Measurements from ENCODE around the gene ZNF556.
"Not testable (repeated sequence)": the region's sequence is repeated elsewhere in the genome, so short reads cannot be mapped to it uniquely, and the experiment has no call there.

ZNF556 gene

DNA sequence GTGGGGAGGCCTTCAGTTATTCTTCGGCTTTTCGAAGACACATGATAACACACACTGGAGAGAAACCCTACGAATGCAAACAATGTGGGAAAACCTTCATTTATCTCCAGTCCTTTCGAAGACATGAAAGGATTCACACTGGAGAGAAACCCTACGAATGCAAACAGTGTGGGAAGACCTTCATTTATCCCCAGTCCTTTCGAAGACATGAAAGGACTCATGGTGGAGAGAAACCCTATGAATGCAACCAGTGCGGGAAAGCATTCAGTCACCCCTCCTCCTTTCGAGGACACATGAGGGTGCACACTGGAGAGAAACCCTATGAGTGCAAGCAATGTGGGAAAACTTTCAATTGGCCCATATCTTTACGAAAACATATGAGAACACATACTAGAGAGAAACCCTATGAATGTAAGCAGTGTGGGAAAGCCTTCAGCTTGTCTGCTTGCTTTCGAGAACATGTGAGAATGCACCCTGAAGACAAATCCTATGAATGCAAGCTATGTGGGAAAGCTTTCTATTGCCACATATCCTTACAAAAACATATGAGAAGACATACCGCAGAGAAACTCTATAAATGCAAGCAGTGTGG lies 14.0 kb upstream of the ZNF556 start:
- no peak for DNase-seq

DNA sequence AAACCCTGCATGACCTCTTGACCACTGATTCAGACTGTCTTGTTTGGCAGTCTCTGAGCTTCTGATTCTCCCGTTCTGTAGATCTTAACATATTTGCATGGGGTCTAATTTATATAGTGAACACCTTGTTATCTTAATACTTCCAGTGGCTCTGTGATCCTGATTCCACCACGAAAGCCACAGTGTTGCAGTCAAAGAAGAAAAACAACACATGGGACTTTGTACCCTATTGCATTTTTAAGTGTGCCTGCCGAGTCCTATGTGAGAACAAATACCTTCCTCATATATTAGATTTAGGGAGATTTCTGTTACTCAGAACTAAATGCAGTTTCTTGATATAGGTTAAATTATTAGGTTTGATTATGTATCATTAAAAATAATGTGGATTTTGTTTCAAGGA lies 12.3 kb upstream of the ZNF556 start:
- no peak for DNase-seq

DNA sequence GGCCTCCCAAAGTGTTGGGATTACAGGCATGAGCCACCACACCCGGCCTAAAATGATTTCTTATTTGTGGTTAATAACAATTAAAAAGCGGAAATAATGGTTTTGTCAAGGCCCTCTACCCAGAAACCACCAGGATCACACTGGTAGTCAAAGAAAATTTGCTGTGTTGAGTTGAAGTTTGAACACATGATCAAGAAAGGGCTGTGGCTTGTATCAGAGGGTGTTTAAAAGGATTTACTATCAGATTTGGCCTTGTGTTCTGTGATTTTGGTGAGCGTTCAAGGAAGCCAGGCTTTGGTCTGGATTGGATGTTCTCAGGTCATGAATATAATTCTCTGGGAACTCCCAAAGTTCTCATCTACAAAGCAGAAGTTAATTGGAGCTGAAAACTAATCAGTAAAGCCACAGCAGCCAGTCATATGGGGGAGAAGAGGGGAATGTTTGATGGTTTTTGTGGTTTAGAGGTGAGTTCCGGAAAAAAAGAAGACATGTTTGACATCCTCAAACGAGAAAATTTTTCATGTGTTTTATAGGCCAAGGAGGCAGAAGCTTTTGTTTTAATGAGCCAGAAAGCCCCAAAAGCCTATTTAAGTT lies 10.6 kb upstream of the ZNF556 start:
- no peak for DNase-seq

DNA sequence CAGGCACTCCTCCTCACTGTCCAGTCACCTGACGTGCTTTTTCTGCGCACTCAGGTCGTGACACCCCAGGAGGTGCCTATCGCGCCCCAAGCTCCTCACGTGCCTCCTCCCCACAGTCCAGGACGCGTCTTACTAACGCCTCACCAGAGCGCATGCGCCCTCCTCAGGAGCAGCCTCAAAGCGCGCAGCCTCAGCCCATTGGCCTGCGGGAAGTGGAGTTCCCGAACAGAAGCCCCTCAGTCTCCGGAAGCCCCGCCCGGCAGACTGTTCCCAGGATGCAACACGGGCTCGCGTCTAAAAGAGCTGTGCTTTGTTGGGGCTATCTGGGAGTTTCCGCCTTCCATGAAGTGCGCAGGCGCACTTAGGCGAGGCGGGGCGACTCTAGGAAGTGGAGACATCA lies 8.3 kb upstream of the ZNF556 start:
- DNase-seq: no peak

DNA sequence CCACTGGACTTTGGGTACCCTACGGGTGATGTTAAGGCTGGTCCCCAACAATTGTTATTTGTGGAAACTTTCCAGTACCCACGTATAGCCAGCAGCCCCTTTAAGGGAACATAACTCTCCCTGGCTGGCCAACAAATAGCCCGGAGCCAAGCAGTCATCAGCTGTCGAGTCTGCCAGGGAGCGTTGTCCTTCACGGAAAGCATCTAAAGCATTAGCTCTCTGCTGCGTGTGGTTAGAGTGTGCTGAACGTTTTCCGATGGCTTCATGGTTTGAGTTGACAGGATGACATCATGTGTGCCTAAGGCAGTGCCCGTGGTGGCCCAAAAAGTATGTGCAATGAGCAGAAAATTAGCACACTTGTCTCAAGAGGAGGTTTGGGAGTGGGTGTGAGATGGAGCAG lies 3.3 kb upstream of the ZNF556 start:
- DNase-seq: no peak

DNA sequence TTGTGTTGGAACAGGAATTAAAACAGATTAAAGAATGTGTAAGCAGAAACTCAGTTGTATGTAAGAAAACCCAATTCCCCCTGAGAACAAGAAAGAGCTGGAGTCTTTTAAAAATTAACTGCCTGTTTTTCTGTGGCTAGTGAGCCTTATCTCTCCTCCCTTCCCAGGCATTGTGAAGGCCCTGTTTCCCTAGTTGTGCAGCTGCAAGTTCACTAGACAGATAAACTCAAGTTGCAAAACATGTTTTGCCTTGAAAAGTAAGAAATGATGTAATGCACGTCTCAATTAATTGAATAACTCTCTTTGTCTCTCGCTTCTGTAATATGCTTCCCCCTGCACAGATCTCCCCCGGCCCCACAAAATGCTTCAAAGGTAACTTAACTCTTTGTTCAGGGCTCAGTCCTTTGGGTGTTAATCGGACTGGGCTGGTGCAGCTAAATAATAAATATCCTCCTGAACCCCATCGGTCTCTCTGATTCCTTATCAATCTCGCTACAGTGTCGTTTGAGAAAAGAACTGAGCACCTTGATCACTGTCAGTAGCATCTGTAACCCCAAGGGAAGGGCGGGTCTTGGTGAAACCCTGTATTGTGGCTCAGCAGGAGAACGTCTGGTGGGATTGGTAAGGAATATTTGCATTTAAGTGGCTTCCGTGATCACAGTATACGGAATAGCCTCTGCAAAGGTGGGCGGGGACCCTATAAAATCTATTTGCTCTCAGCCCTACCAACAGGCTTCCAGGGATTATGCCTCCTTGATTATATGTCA lies 1.6 kb upstream of the ZNF556 start:
- DNase-seq: no peak

DNA sequence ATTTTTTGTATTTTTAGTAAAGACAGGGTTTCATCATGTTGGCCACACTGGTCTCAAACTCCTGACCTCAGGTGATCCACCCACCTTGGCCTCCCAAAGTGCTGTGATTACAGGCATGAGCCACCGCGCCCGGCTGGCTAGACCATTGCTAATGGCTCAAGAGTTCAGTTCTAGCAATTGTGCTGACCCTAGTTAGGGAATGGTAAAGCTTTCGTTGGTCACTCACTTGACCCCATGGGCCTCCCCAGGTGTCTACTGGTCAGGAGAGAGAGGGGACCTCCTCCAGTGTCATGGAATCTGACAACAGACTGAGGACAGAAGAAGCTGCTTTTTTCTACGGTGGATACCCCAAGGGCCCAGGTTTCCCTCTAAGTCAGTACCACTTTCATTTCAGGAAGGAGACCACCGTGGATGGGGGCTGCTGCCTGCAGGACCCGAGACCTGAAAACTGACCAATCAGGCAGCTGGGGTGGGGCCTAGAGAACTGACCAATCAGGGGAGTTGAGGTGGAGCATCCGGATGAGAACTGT lies 575 bp upstream of the ZNF556 start:
- no peak for DNase-seq

DNA sequence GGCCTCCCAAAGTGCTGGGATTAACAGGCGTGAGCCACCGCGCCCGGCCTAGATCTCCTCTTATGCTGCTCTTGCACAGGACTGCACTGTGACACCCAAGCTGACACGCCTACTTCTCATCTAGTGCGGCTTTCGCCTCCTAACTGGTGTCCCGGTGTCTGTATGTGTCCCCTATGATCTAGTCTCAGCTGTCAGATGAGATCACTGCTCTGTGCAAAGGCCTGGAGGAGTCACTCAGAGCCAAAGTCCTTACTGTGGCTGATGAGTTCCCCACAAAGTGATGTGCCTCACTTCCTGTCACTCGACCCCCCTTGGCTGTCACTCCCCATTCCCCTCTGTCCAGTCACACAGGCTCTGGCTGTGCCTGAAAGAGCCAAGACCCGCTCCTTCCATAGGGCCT lies 2.5 kb downstream of the ZNF556 start:
- peak in 3 of 4 experiments; percentile 12 to 34 (median 15) for DNase-seq

DNA sequence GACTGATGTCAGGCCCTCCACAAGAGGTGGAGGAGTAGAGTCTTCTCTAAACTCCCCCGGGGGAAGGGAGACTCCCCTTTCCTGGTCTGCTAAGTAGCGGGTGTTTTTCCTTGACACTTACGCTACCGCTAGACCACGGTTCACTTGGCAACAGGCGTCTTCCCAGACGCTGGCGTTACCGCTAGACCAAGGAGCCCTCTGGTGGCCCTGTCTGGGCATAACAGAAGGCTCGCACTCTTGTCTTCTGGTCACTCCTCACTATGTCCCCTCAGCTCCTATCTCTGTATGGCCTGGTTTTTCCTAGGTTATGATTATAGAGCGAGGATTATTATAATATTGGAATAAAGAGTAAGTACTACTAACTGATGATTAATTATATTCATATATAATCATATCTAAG lies 5.0 kb downstream of the ZNF556 start:
- DNase-seq: peak in 3 of 4 experiments; percentile 24 to 43 (median 35)

DNA sequence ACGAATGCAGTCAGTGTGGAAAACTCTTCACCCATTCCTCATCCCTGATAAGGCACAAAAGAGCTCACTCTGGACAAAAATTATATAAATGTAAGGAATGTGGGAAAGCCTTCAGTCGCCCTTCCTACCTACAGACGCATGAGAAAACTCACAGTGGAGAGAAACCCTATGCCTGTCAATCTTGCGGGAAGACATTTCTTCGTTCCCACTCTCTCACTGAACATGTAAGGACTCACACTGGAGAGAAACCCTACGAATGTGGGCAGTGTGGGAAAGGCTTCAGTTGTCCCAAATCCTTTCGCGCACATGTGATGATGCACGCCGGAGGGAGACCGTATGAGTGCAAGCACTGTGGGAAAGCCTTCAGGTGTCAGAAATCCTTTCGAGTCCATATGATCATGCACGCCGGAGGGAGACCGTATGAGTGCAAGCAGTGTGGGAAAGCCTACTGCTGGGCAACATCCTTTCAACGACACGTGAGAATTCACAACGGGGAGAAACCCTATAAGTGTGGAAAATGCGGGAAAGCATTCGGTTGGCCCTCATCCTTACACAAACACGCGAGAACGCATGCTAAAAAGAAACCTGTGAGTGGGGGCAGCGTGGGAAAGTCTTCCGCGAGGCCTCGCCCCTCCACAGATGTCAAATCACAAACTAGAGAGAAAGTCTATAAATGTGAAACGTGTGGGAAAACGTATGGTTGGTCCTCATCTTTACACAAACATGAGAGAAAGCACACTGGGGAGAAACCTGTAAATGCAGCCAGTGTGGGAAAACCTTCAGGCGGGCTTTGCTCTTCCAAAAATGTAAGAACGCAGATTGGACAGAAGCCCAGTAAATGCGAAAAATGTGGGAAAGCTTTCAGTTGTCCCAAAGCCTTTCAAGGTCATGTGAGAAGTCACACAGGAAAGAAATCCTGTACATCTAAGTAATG lies 10.5 kb downstream of the ZNF556 start:
- no peak for DNase-seq

DNA sequence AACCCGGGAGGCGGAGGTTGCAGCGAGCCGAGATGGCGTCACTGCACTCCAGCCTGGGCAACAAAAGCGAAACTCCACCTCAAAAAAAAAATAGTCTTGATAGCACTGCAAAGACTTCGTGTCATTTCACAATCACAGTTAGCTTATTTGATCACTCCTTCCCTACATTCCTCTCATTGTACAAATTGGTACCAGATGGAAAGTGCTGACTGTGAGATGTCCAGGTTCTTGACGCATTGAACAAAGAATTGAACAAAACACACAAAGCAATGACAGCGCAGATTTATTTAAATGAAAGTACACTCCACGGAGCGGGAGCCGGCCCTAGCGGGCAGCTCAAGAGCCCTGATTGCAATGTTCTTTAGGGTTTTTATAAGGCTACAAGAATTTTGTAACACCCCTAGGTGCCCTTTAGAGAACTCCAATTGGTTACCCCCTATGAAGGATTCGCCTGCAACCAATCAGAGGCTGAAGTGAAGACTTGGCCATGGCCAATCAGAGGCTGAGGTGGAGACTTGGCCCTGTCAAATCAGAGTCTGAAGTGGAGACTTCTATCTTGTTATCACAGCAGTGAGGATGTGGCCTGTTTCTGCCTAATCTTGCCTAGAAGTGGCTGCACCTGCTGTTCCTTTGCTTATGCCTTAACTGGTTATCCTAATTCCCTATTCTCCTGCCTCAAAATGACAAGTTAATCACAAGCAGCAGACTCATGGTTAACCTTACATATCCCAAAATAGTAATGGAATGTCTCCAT lies 16.7 kb downstream of the ZNF556 start:
- no peak for DNase-seq

DNA sequence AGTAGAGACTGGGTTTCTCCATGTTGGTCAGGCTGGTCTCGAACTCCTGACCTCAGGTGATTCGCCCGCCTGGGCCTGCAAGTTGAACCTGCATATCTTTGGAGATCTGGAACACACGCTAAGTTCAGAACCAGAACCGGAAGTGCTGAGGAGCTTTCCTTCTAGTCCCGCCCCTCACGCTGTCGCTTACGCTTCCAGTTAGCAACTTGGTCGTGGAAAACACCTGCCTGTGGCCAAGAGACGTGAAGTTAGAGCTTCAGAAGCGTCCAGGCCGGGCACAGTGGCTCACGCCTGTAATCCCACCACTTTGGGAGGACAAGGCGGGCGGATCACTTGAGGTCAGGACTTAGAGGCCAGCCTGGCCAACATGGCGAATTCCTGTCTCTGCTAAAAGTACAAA lies 18.6 kb downstream of the ZNF556 start:
- no peak for DNase-seq

DNA sequence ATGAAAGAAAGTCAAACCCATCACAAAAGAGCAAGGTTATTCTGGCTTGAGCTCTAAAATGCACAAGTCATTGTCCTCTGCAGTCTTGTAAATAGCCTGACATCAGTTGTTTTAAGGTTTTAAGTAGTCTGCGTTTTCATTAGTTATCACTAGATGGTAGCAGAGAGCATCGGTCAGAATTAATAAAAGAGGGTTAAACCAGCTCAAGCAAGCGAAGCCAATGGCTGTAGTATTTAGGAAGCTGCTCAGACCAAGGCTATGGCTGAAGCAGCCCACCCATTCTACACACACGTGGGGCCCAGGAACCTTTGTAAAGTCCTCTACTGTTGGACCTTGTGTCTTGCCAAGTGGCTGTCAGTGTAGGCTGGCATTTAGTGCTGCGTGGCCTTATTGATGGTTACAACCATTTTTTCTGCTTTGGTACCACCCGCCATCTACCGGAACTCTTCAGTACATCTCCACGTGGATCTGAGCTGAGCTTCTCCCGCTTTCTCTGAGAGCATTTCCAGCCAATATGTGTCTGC lies 20.3 kb downstream of the ZNF556 start:
- peak; percentile 42 to 77 (median 60) for DNase-seq

DNA sequence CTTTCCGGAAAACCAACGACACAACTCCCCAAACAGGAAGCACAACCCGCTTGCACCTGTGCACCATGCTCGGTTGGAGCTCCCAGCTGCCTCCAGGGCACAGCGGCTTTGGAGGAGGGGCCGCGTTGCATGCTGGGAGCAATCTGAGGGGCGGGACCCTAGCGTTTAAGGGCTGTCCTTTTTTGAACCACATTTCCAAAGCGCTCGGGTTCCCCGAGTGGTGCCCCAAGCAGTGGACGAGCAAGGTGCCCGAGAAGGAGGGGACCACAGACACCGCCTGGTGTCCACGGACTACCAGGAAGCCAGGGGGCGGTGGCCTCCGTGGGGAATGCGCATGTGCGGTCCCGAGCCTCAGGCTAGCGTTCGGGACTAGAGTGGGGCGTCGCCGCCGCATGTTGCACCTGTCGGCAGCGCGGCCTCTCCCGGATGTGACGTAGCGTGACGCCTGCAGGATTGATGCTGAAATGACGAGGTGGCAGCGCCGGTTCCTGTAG lies 21.6 kb downstream of the ZNF556 start:
- DNase-seq: peak; percentile 6 to 31 (median 28)

DNA sequence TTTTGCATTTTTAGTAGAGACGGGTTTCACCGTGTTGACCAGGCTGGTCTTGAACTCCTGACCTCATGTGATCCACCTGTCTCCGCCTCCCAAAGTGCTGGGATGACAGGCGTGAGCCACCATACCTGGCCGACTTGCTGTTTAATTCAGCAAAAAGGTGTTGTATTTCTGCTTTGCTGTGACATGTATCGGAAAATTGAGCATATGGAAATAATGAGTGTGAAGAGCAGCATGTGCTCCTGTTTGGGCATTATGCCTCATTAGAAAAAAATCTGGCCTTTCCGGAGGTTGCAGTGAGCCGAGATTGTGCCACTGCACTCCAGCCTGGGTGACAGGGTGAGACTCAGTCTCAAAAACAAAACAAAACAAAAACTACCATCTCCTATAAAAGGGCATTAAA lies 23.4 kb downstream of the ZNF556 start:
- DNase-seq: not testable (repeated sequence)

DNA sequence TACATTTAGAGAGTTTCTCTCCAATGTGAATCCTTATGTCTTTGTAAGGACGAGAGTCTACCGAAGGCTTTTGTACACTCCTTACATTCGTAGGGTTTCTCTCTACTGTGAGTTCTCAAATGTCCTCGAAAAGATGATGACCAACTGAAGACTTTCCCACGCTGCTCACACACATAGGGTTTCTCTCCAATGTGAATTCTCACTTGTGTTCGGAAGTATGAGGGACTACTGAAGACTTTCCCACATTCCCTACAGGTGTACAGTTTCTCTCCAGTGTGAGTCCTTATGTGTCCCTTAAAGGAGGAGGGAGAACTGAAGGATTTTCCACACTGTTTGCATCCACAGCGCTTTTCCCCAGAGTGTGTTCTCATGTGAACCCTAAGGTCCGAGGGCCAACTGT lies 29.6 kb downstream of the ZNF556 start:
- no peak for DNase-seq

DNA sequence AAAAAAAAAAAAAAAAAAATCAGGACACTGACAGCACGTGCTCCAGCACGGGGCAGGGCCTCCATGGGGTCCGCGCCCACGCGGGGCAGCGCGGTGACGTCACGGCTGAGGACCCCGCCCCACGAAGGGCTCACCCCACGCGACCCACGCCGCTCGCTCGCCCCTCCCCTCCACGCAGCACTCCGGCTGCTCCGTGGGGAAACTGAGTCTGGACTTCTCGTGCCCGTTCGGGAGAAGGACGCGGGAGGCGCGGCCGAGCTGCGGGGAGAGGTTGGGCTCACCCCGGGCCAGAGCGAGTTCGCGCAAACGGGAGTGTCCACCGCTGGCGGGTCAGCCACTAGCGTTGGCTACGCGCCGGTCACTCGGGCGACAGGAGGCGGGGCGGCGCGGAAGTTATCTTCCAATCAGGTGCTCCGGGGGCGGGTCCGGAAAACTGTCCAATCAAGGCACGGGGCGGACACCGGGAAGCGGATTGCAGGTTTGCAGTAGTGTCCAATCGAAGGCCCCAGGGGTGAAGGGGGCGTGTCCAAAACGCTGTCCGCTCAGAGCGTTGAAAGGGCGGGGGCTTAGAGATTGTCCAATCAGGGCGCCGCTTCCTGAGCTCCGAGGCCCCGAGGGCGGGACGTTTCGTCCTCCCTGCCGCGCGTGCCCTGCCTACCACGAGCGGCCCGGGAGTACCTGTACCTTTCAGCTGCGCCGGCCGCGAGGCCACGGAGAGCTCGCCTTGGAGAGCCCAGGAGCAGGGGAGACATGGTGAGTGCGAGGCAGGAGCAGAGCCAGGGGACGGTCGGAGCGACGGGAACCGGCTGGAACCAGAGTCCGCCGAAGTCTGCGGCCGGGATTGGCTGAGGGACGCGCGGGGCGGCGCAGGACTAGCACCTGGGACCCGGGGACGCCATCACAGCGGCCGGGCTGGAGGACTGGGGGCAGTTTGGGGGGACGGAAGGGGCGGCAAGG lies 33.4 kb downstream of the ZNF556 start, which contains the start of gene ZNF57:
ZNF57 (plus strand) TSS at position 633 of the 957 bp plus-strand sequence; CDS start at position 751, 118 bp downstream.
- DNase-seq: peak; percentile 99 to 100 (median 100)

DNA sequence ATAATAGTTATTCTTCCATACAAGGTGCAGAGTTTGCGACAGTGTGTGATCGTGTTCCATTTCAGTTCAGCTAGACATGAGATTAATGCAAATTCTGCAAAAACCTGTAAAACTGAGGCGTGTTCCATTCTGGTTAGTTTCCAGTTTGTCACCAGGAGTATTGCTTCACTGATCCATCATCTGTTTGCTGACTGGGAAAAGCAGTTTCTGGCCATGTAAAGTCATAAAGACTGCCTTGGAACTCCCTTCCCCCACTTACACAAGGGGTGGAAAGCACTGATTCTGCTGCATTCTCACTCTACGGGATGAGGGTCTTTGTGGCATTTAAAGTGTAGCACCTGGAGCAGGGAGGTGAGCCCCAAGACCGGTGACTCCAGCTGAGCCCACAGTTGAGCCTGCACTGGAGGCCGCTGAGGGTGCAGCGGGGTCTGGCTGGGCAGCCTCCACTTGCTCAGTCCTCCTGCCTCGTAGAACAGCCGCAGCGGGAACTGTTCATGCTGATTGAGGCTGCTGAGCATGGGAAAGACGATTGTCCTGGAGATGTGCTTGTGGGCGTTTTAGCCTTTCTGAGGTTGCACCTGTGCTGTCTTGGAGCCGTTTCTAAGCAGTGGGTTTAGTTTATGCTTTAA lies 35.6 kb downstream of the ZNF556 start:
- DNase-seq: no peak

DNA sequence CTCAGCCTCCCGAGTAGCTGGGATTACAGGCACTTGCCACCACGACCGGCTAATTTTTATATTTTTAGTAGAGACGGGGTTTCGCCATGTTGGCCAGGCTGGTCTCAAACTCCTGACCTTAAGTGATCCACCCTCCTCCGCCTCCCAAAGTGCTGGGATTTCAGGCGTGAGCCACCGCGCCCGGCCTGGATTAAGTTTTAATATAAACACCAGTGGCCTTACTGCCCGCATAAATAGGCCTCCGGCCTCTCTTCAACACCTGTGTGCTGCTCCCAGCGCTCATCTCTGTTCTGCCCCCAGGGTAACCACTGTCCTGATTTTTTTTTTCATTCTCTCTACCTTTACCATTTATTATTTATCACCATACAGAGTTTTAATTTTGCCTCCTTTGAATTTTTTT lies 36.2 kb downstream of the ZNF556 start:
- not testable (repeated sequence) for DNase-seq
